Smooth muscle cell (in vitro differentiated cells): ENCODE data around the gene KRTAP10-1. TPM values are rescaled to one million over a fixed set of nuclear protein-coding genes. Genes with fewer than 3 reads are reported as not detected.
"Not testable (repeated sequence)": the region's sequence is repeated elsewhere in the genome, so short reads cannot be mapped to it uniquely, and the experiment has no call there.

Source experiments
- DNase-seq: peaks from one replicate; lab custom pipeline; 2025; ENCODE audit not compliant: unreplicated experiment; lab: John Stamatoyannopoulos, UW
- H2AFZ ChIP-seq: fragments of 200-600 bp; sonication (generic); 2 replicates; pipeline ENCODE4 v1.6.0; 2016; ENCODE audit warnings: antibody characterized with exemption, low read depth, mild to moderate bottlenecking
- H3F3A ChIP-seq: fragments of 200-600 bp; sonication (generic); 2 replicates; pipeline ENCODE4 v1.6.0; 2017; ENCODE audit warnings: antibody characterized with exemption, low read depth
- H3K27ac ChIP-seq: fragments of 200-600 bp; sonication (generic); 2 replicates; pipeline ENCODE4 v1.5.1; 2016; ENCODE audit warnings: low read depth, mild to moderate bottlenecking
- H3K27me3 ChIP-seq: fragments of 200-600 bp; sonication (generic); 2 replicates; pipeline ENCODE4 v1.6.1; 2016; ENCODE audit warnings: low read depth, mild to moderate bottlenecking
- H3K36me3 ChIP-seq: fragments of 200-600 bp; sonication (generic); 2 replicates; pipeline ENCODE4 v1.5.1; 2016; ENCODE audit warnings: low read depth
- H3K4me1 ChIP-seq: fragments of 200-600 bp; sonication (generic); 2 replicates; pipeline ENCODE4 v1.5.1; 2016; ENCODE audit warnings: low read depth
- H3K4me2 ChIP-seq: fragments of 200-600 bp; sonication (generic); 2 replicates; pipeline ENCODE4 v1.6.0; 2016; ENCODE audit warnings: mild to moderate bottlenecking
- H3K4me3 ChIP-seq: fragments of 200-600 bp; sonication (generic); 2 replicates; pipeline ENCODE4 v1.5.1; 2016; ENCODE audit warnings: mild to moderate bottlenecking
- H3K79me2 ChIP-seq: fragments of 200-600 bp; sonication (generic); 2 replicates; pipeline ENCODE4 v1.6.0; 2016; ENCODE audit warnings: low read depth, mild to moderate bottlenecking
- H3K9ac ChIP-seq: fragments of 200-600 bp; sonication (generic); 2 replicates; pipeline ENCODE4 v1.6.0; 2016; ENCODE audit warnings: low read depth
- H3K9me3 ChIP-seq: fragments of 200-600 bp; sonication (generic); replicated peaks from 2 replicates; pipeline ENCODE4 v1.5.1; 2016; ENCODE audit warnings: low read depth
- H4K20me1 ChIP-seq: fragments of 200-600 bp; sonication (generic); 2 replicates; pipeline ENCODE4 v1.6.0; 2016; ENCODE audit warnings: low read depth
- CTCF ChIP-seq: fragments of 200-600 bp; sonication (generic); IDR thresholded peaks from 2 replicates; pipeline ENCODE4 v1.5.1; 2017; ENCODE audit warnings: borderline replicate concordance, mild to moderate bottlenecking, antibody characterized with exemption; ENCODE audit not compliant: insufficient read depth, poor library complexity, severe bottlenecking
- WGBS: methylation state at CpG from one replicate; pipeline ENCODE4 v1.1.7; 2016; ENCODE audit warnings: low lambda C conversion rate; 5-methylcytosine and 5-hydroxymethylcytosine counted together
- polyA plus RNA-seq: library from polyadenylated mRNA; unstranded; fragments of >200 nt; fragmentation: Nextera tagmentation; extraction: Ambion mirVana; gene quantifications from 2 replicates; pipeline ENCODE4 v1.2.1, GENCODE V29; 2016
- total RNA-seq: library from RNA; depleted of rRNA; stranded (reverse); fragments of >200 nt; gene quantifications from 2 replicates; pipeline ENCODE4 v1.2.3, GENCODE V29; 2014

KRTAP10-1 gene
- total and polyA plus RNA-seq, 2 experiments from 2014 or later: not detected

- Histone ChIP-seq H3K9me3 (peaks cover 9% of the 10 kb centered on the region), H3K4me1 (peaks cover 3% of the 10 kb centered on the region), H3K4me3 (no peak overlapping the region), H3K27me3 (no peaks in the 10 kb centered on the region), H3K79me2 (no peaks in the 10 kb centered on the region), H2AFZ (no peak overlapping the region), H3F3A (no peaks in the 10 kb centered on the region), H3K27ac (no peak overlapping the region), H3K36me3 (no peaks in the 10 kb centered on the region), H3K4me2 (no peak overlapping the region), H4K20me1 (no peaks in the 10 kb centered on the region), H3K9ac (no peak overlapping the region)
- 81% methylated on average over 6 of the region's 6 CpGs for WGBS
- DNase-seq: no peak
- TF ChIP-seq CTCF: no peak
These were observed 43.8 kb upstream of the KRTAP10-1 start for GRCh38 chr21:44583800-44584147.

- DNase-seq: no peak
- Histone ChIP-seq H3K27ac (no peak overlapping the region), H3K4me1 (peaks cover 3% of the 10 kb centered on the region), H4K20me1 (no peaks in the 10 kb centered on the region), H3K4me2 (no peak overlapping the region), H3K27me3 (no peaks in the 10 kb centered on the region), H3K36me3 (no peaks in the 10 kb centered on the region), H2AFZ (no peak overlapping the region), H3K9ac (no peak overlapping the region), H3K4me3 (no peak overlapping the region), H3K9me3 (peaks cover 9% of the 10 kb centered on the region), H3F3A (no peaks in the 10 kb centered on the region), H3K79me2 (no peaks in the 10 kb centered on the region)
- TF ChIP-seq CTCF: no peak
- WGBS: 35% methylated on average over 11 of the region's 11 CpGs
These were observed 43.2 kb upstream of the KRTAP10-1 start for GRCh38 chr21:44583089-44583799.

GRCh38 chr21:44582055-44582454 is 42.1 kb upstream of the KRTAP10-1 start:
- Histone ChIP-seq H4K20me1 (no peaks in the 10 kb centered on the region), H3K79me2 (no peaks in the 10 kb centered on the region), H3F3A (no peaks in the 10 kb centered on the region), H3K27me3 (no peaks in the 10 kb centered on the region), H3K9ac (no peak overlapping the region), H3K27ac (no peak overlapping the region), H3K36me3 (no peaks in the 10 kb centered on the region), H3K4me3 (no peak overlapping the region), H3K9me3 (peaks cover 12% of the 10 kb centered on the region), H3K4me1 (peaks cover 3% of the 10 kb centered on the region), H3K4me2 (no peak overlapping the region), H2AFZ (no peak overlapping the region)
- DNase-seq: no peak
- TF ChIP-seq CTCF: no peak
- WGBS: 80% methylated on average over 15 of the region's 15 CpGs

GRCh38 chr21:44581158-44581557 is 41.2 kb upstream of the KRTAP10-1 start:
- H3K4me3 ChIP-seq: no peak overlapping the region

GRCh38 chr21:44580231-44580821 is 40.3 kb upstream of the KRTAP10-1 start, which contains the start of gene KRTAP10-5:
Gene KRTAP10-5, minus strand, starts transcription at chr21:44580604. Its CDS starts 26 bp downstream, at chr21:44580578.
- not testable (repeated sequence) for H2AFZ ChIP-seq, H3K36me3 ChIP-seq, H3K9ac ChIP-seq, H3K27ac ChIP-seq, H3K4me3 ChIP-seq, H3K79me2 ChIP-seq, H4K20me1 ChIP-seq, H3K4me1 ChIP-seq, H3K4me2 ChIP-seq, H3F3A ChIP-seq, H3K27me3 ChIP-seq, DNase-seq
- WGBS: 82% methylated on average over 19 of the region's 19 CpGs
- peaks cover 17% of the 10 kb centered on the region for H3K9me3 ChIP-seq

More at GRCh38 chr21:44581158-44581557, 41.2 kb upstream of the KRTAP10-1 start:
- no peak for TF ChIP-seq CTCF
- Histone ChIP-seq H3K36me3 (no peaks in the 10 kb centered on the region), H3K9ac (no peak overlapping the region), H3F3A (no peaks in the 10 kb centered on the region), H3K4me2 (no peak overlapping the region), H3K4me1 (peaks cover 3% of the 10 kb centered on the region), H3K79me2 (no peaks in the 10 kb centered on the region), H3K9me3 (peaks cover 17% of the 10 kb centered on the region), H3K27me3 (no peaks in the 10 kb centered on the region), H2AFZ (no peak overlapping the region), H4K20me1 (no peaks in the 10 kb centered on the region), H3K27ac (no peak overlapping the region)
- DNase-seq: no peak
- 91% methylated on average over 3 of the region's 3 CpGs for WGBS
